AG08395 (cell line): ENCODE measurements around the gene ALX4.

Source experiments
- DNase-seq: peaks from one replicate; pipeline ENCODE4 v3.0.0; 2012; ENCODE audit warnings: mixed read lengths, low spot score

ALX4 gene

GRCh38 chr11:44335052-44335760 is 25.3 kb upstream of the ALX4 start:
- no peak for DNase-seq

GRCh38 chr11:44334356-44335004 is 24.5 kb upstream of the ALX4 start:
- no peak for DNase-seq

- no peak for DNase-seq
Measured at GRCh38 chr11:44333271-44334218, 23.6 kb upstream of the ALX4 start.

GRCh38 chr11:44332665-44333064 is 22.7 kb upstream of the ALX4 start:
- DNase-seq, result no peak

GRCh38 chr11:44329472-44330230 is 19.7 kb upstream of the ALX4 start:
- DNase-seq, result no peak

- DNase-seq, result no peak
Measured at GRCh38 chr11:44328138-44328660, 18.3 kb upstream of the ALX4 start.

- DNase-seq, result no peak
Measured at GRCh38 chr11:44327730-44328129, 17.8 kb upstream of the ALX4 start.

GRCh38 chr11:44326615-44327475 is 16.9 kb upstream of the ALX4 start:
- no peak for DNase-seq

GRCh38 chr11:44325698-44326097 is 15.8 kb upstream of the ALX4 start:
- no peak for DNase-seq

GRCh38 chr11:44324749-44325525 is 15.0 kb upstream of the ALX4 start:
- DNase-seq, result no peak

GRCh38 chr11:44324222-44324621 is 14.3 kb upstream of the ALX4 start:
- no peak for DNase-seq

GRCh38 chr11:44322243-44322642 is 12.3 kb upstream of the ALX4 start:
- DNase-seq, result no peak

- no peak for DNase-seq
Measured at GRCh38 chr11:44321059-44321458, 11.1 kb upstream of the ALX4 start.

GRCh38 chr11:44320289-44320973 is 10.5 kb upstream of the ALX4 start:
- DNase-seq, result no peak

GRCh38 chr11:44319552-44320288 is 9.8 kb upstream of the ALX4 start:
- no peak for DNase-seq

GRCh38 chr11:44319170-44319551 is 9.2 kb upstream of the ALX4 start:
- no peak for DNase-seq

GRCh38 chr11:44318369-44318768 is 8.4 kb upstream of the ALX4 start:
- no peak for DNase-seq

- DNase-seq, result peak; percentile 30
Measured at GRCh38 chr11:44316659-44317240, 6.8 kb upstream of the ALX4 start.
